ENCODE data around the gene NCOR2. TPM values are rescaled to one million over a fixed set of nuclear protein-coding genes. Genes with fewer than 3 reads are reported as not detected.

NCOR2 gene
- total and polyA plus RNA-seq, 2 donors (not counting 1 experiment from before 2014, with no cell fraction given): 25.9 to 144 TPM

GRCh38 chr12:124614512-124615292, 47.3 kb upstream of the NCOR2 start:
- Histone ChIP-seq H4K20me1 (ENCODE audit: control insufficient read depth, insufficient read depth, low read length, poor library complexity, severe bottlenecking) (no peaks in the 10 kb centered on the region), H3K79me2 (ENCODE audit: control insufficient read depth, insufficient read depth, low read length) (no peaks in the 10 kb centered on the region), H3K9ac (ENCODE audit: low read length) (no peak overlapping the region), H3K36me3 (replicated peaks in 1 of 2; ENCODE audit: control extremely low read depth in 1 of 2, control insufficient read depth in 1 of 2, extremely low read depth in 1 of 2, insufficient read depth in 2 of 2, low read length in 1 of 2) (no peaks in the 10 kb centered on the region), H3K4me3 (ENCODE audit: control extremely low read depth in 1 of 5, extremely low read depth in 1 of 5, insufficient read depth in 1 of 5, low read depth in 2 of 5, low read length in 4 of 5) (no peak overlapping the region), H3K27ac (ENCODE audit: low read length in 2 of 2) (no peak overlapping the region), H3K4me1 (ENCODE audit: control insufficient read depth in 2 of 2, insufficient read depth in 2 of 2, low read length in 2 of 2) (peaks cover 8 to 12% of the 10 kb centered on the region in 2 donors), H3K27me3 (replicated peaks in 1 of 4; ENCODE audit: control extremely low read depth in 1 of 4, control insufficient read depth in 3 of 4, insufficient read depth in 4 of 4, low read length in 3 of 4) (peaks cover 0 to 3% (median 0%) of the 10 kb centered on the region in 4 experiments), H3K4me2 (replicated peaks; ENCODE audit: low read depth, low read length, poor library complexity, severe bottlenecking) (no peak overlapping the region), H2AFZ (ENCODE audit: insufficient read depth, low read depth, low read length, poor library complexity, severe bottlenecking) (no peak overlapping the region), H3K9me3 (ENCODE audit: control extremely low read depth in 1 of 3, control insufficient read depth in 2 of 3, insufficient read depth in 1 of 3, low read length in 2 of 3) (peaks cover 0 to 24% (median 9%) of the 10 kb centered on the region in 3 donors)
- H3K27me3 Mint-ChIP-seq: peaks cover 2% of the 10 kb centered on the region
- DNase-seq (no peak), ATAC-seq (ENCODE audit: low read depth) (no peak)
- ChIA-PET POLR2A (interaction anchor here (0.7 kb wide), 1 partner anchor 27 kb away, joined by 4 read pairs; no protein-coding TSS in a partner anchor), CTCF (interaction anchor here (0.8 kb wide), 1 partner anchor 12 kb away, joined by 3 read pairs; no protein-coding TSS in a partner anchor)
- H3K4me1 Mint-ChIP-seq: peaks cover 9% of the 10 kb centered on the region
- no peak overlapping the region for H3K4me3 Mint-ChIP-seq
- TF ChIP-seq, protein P1, sequence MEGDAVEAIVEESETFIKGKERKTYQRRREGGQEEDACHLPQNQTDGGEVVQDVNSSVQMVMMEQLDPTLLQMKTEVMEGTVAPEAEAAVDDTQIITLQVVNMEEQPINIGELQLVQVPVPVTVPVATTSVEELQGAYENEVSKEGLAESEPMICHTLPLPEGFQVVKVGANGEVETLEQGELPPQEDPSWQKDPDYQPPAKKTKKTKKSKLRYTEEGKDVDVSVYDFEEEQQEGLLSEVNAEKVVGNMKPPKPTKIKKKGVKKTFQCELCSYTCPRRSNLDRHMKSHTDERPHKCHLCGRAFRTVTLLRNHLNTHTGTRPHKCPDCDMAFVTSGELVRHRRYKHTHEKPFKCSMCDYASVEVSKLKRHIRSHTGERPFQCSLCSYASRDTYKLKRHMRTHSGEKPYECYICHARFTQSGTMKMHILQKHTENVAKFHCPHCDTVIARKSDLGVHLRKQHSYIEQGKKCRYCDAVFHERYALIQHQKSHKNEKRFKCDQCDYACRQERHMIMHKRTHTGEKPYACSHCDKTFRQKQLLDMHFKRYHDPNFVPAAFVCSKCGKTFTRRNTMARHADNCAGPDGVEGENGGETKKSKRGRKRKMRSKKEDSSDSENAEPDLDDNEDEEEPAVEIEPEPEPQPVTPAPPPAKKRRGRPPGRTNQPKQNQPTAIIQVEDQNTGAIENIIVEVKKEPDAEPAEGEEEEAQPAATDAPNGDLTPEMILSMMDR (IDR thresholded peaks at IDR 0.05): no peak
- no peak for TF ChIP-seq EZH2 (IDR thresholded peaks at IDR 0.05; ENCODE audit: borderline replicate concordance, insufficient read depth, low read depth, low read length, poor library complexity, severe bottlenecking)
- intact Hi-C loops (cut with micrococcal nuclease): no loop called here
- H3K9me3 Mint-ChIP-seq (ENCODE audit: insufficient read depth): no peaks in the 10 kb centered on the region
- 93% methylated on average over 3 of the region's 6 CpGs for WGBS (ENCODE audit: insufficient coverage)
- no peak overlapping the region for H3K27ac Mint-ChIP-seq

DNA sequence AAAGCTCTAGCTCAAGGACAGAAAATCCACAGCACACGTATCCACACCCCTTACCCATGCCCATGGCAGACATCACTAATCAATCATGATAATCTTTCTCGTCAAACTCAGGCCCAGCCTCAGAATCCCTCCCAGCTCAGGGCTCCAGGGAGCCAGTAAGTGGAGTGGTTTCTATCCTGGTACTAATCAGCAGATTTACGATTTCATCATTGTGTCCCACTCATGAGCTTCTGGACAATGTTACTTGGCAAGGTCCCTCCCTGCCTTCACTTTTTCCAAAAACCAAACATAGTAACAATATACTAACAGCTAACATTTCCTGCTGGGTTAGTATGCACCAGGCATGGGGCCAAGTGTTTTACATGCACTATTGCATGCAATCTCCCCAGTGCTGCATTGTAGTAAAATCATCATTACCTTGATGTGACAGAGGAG, 45.8 kb upstream of the NCOR2 start:
- ChIA-PET POLR2A (no interaction called here), CTCF (no interaction called here)
- H2AFZ ChIP-seq (ENCODE audit: insufficient read depth, low read depth, low read length, poor library complexity, severe bottlenecking): no peak overlapping the region
- TF ChIP-seq, protein P1 (IDR thresholded peaks at IDR 0.05): no peak
- TF ChIP-seq EZH2 (IDR thresholded peaks at IDR 0.05; ENCODE audit: borderline replicate concordance, insufficient read depth, low read depth, low read length, poor library complexity, severe bottlenecking): no peak
- Mint-ChIP-seq H3K27ac (no peak overlapping the region), H3K4me1 (peaks cover 24% of the 10 kb centered on the region), H3K4me3 (no peak overlapping the region), H3K9me3 (ENCODE audit: insufficient read depth) (no peaks in the 10 kb centered on the region), H3K27me3 (no peaks in the 10 kb centered on the region)
- no peak overlapping the region for H3K4me2 ChIP-seq (replicated peaks; ENCODE audit: low read depth, low read length, poor library complexity, severe bottlenecking)
- H3K4me1 ChIP-seq (ENCODE audit: control insufficient read depth in 2 of 2, insufficient read depth in 2 of 2, low read length in 2 of 2): peaks cover 23 to 28% of the 10 kb centered on the region in 2 donors
- H3K9me3 ChIP-seq (ENCODE audit: control extremely low read depth in 1 of 3, control insufficient read depth in 2 of 3, insufficient read depth in 1 of 3, low read length in 2 of 3): peaks cover 0 to 24% (median 9%) of the 10 kb centered on the region in 3 donors
- DNase-seq (no peak), ATAC-seq (ENCODE audit: low read depth) (no peak)
- no peak overlapping the region for H3K27ac ChIP-seq (ENCODE audit: low read length in 2 of 2)
- no peaks in the 10 kb centered on the region for H3K79me2 ChIP-seq (ENCODE audit: control insufficient read depth, insufficient read depth, low read length)
- 84% methylated on average over 2 of the region's 3 CpGs for WGBS (ENCODE audit: insufficient coverage)
- H3K36me3 ChIP-seq (replicated peaks in 1 of 2; ENCODE audit: control extremely low read depth in 1 of 2, control insufficient read depth in 1 of 2, extremely low read depth in 1 of 2, insufficient read depth in 2 of 2, low read length in 1 of 2): no peaks in the 10 kb centered on the region
- intact Hi-C loops (cut with micrococcal nuclease): no loop called here
- H3K4me3 ChIP-seq (ENCODE audit: control extremely low read depth in 1 of 5, extremely low read depth in 1 of 5, insufficient read depth in 1 of 5, low read depth in 2 of 5, low read length in 4 of 5): no peak overlapping the region
- H3K9ac ChIP-seq (ENCODE audit: low read length): no peak overlapping the region
- H3K27me3 ChIP-seq (replicated peaks in 1 of 4; ENCODE audit: control extremely low read depth in 1 of 4, control insufficient read depth in 3 of 4, insufficient read depth in 4 of 4, low read length in 3 of 4): no peaks in the 10 kb centered on the region
- no peaks in the 10 kb centered on the region for H4K20me1 ChIP-seq (ENCODE audit: control insufficient read depth, insufficient read depth, low read length, poor library complexity, severe bottlenecking)

All from B cell (primary cell).